Bronchial epithelial cell (primary cell): ENCODE data around the gene NTM. TPM values are rescaled to one million over a fixed set of nuclear protein-coding genes. Genes with fewer than 3 reads are reported as not detected.
A peak's percentile ranks its signal among the peaks of the same experiment; 100 is the strongest.
"Not testable (repeated sequence)": the region's sequence is repeated elsewhere in the genome, so short reads cannot be mapped to it uniquely, and the experiment has no call there.

ENCODE experiments used
- DNase-seq: peaks from one replicate; pipeline ENCODE4 v3.0.0-alpha.2; 2010; ENCODE audit warnings: low read depth
- FAIRE-seq: peaks from 2 replicates; lab custom pipeline; 2011; peaks lifted over from hg19 to GRCh38; lab: Jason Lieb, UNC
- H3K27me3 ChIP-seq: 2 replicates; pipeline ENCODE4 v1.5.1; 2011; ENCODE audit warnings: low read length; ENCODE audit not compliant: control insufficient read depth, insufficient read depth
- H3K36me3 ChIP-seq: 2 replicates; pipeline ENCODE4 v1.5.1; 2011; ENCODE audit warnings: low read length; ENCODE audit not compliant: control insufficient read depth, insufficient read depth
- H3K4me3 ChIP-seq: 2 replicates; pipeline ENCODE4 v1.5.1; 2011; ENCODE audit warnings: mild to moderate bottlenecking, low read depth, low read length, control low read depth
- total RNA-seq: library from RNA; depleted of rRNA; stranded (reverse); fragments of >200 nt; gene quantifications from 2 replicates; pipeline ENCODE4 v1.2.1, GENCODE V29; 2014
- TF ChIP-seq, protein P1 (sequence below): IDR thresholded peaks from 2 replicates; pipeline ENCODE4 v1.5.1; 2011; ENCODE audit warnings: mild to moderate bottlenecking, moderate library complexity, low read length, control low read depth, inconsistent platforms; ENCODE audit not compliant: insufficient read depth, severe bottlenecking

The NTM gene
- total RNA-seq, 1 donor from 2014 or later = 4.2 TPM

DNA sequence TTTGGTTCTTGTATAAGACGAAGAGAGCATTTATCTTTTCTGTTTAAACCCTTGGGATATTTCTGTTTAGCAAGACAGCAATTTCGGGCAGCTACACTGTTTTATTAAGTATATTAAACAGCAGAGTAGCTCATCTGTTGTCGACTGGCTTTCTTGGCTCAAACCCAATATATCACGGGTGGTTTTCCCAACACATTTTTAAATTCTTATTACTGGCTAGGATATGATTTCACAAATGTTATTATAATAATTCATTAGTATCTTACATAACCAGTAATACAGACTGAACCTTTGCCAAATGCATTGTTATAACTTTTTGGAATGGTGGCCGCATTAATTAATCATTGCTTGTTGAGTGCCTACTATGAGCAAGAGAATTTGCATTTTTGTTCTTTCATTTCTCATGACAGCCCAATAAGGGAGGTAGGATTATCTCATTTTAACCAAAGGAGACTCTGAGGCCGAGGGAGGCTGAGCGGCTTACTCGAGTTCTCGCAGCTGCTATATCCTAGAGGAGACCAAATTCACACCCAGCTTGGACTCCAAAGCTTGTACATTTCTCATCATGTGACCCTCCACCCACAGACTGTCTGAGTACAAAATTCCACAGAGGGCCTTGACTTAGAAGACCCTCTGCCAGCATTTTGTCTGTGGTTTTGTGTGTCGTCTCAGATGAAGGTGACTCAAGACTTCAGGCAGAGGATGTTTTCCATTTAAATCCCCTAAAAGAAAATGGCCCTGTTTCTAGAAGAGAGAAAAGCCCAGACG, 304.9 kb downstream of the NTM start:
- no peak for FAIRE-seq
- H3K4me3 ChIP-seq = no peak overlapping the region
- no peaks in the 10 kb centered on the region for H3K36me3 ChIP-seq
- H3K27me3 ChIP-seq = no peaks in the 10 kb centered on the region
- TF ChIP-seq, protein P1, sequence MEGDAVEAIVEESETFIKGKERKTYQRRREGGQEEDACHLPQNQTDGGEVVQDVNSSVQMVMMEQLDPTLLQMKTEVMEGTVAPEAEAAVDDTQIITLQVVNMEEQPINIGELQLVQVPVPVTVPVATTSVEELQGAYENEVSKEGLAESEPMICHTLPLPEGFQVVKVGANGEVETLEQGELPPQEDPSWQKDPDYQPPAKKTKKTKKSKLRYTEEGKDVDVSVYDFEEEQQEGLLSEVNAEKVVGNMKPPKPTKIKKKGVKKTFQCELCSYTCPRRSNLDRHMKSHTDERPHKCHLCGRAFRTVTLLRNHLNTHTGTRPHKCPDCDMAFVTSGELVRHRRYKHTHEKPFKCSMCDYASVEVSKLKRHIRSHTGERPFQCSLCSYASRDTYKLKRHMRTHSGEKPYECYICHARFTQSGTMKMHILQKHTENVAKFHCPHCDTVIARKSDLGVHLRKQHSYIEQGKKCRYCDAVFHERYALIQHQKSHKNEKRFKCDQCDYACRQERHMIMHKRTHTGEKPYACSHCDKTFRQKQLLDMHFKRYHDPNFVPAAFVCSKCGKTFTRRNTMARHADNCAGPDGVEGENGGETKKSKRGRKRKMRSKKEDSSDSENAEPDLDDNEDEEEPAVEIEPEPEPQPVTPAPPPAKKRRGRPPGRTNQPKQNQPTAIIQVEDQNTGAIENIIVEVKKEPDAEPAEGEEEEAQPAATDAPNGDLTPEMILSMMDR = no peak
- no peak for DNase-seq

DNA sequence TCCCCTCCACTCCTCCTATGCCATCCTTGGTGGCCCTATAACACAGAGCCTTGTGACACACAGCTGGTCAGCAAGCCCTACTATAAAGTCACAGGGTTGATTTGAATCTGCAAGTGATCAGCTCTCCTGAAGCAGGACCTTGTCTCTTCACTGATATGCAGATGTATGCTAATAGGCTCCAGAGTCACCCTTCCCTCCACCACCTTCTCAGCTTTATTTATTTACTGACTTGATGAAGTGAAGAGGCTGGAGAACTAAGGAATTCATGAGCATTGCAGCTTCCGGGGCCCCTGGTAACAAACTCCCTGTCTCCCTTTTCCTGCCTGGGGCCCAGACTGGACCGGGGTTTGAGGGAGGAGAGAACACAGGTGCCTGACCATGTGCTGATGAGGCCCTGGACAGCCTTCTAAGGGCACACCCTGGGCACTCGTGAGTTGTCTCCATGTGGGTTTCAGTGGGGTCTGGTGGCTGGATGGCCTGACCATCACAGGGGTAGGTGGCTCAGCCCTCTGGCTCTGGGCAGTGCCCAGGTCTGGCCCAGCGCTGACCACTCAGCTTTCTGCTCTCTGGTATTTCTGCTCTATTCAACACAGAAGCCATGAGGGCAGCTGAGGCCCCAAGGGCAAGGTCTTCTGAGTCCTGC, 307.5 kb downstream of the NTM start:
- no peaks in the 10 kb centered on the region for H3K36me3 ChIP-seq
- DNase-seq (no peak), FAIRE-seq (no peak)
- TF ChIP-seq, protein P1 = no peak
- no peak overlapping the region for H3K4me3 ChIP-seq
- H3K27me3 ChIP-seq = no peaks in the 10 kb centered on the region

DNA sequence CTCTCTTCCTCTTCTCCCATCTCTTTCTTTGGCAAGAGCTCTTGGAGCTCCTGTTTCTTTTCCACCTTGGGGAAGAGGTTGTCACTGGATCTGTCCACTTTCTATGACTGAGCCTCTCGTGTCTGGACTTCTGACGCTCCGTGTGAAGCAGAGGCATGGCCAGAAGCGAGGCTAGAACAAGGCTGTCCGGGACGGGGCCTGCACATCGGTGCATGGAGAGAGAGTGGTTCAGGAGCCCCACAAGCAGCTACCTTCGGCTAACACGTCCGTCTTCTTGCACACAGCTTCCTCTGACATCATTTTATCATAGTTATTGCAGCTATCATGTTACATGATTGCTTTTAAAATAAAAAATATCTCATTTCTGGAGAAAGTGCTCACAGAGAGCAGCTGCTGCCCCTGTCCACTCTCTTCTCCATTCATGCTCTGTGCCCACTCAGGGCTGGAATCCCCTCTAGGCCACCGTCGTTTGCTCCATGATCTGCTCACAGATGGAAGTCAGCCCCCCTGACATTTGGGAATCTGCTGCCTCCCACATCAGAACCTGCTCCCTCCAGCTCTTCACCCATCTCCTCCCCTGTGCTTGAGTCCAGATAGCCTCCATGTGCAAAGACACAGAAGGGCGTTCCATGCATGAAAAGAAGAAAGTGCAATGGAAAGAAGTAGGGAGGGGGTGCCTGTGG, 308.4 kb downstream of the NTM start:
- DNase-seq (no peak), FAIRE-seq (no peak)
- Histone ChIP-seq H3K4me3 (no peak overlapping the region), H3K27me3 (no peaks in the 10 kb centered on the region), H3K36me3 (no peaks in the 10 kb centered on the region)
- TF ChIP-seq, protein P1 = no peak

DNA sequence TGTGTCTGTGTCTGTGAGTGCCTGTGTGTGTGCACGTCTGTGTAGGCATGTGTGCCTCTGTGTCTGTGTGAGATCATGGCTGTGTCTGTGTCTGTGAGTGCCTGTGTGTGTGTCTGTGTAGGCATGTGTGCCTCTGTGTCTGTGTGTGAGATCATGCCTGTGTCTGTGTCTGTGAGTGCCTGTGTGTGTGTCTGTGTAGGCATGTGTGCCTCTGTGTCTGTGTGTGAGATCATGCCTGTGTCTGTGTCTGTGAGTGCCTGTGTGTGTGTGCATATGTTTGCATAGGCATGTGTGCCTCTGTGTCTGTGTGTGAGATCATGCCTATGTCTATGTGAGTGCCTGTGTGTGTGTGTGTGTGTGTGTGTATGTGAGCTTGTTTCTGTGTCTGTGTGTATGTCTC, 310.0 kb downstream of the NTM start:
- not testable (repeated sequence) for DNase-seq, H3K36me3 ChIP-seq, H3K4me3 ChIP-seq, H3K27me3 ChIP-seq
- FAIRE-seq = peak; percentile 100

DNA sequence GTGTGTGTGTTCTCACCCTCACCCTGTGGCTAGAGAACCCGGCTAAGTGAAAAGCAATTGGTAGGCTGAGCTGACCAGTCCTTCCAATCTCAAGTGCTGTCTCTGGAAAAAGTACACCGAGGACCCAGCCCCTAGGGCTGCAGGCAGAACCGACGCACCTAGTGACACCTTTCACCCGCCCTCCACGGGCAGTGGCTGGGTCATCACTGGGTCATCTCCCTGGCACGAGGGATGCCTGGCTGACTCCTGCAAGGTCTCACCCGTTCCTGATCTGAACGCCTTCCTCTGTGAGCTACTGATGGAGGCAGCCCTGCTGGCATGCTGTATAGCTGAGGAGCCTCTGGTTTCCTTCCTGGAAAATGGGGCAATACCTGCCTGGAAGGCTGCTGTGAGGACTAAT, 311.5 kb downstream of the NTM start:
- H3K27me3 ChIP-seq = no peaks in the 10 kb centered on the region
- no peak overlapping the region for H3K4me3 ChIP-seq
- TF ChIP-seq, protein P1 = no peak
- H3K36me3 ChIP-seq = no peaks in the 10 kb centered on the region
- DNase-seq (no peak), FAIRE-seq (no peak)

DNA sequence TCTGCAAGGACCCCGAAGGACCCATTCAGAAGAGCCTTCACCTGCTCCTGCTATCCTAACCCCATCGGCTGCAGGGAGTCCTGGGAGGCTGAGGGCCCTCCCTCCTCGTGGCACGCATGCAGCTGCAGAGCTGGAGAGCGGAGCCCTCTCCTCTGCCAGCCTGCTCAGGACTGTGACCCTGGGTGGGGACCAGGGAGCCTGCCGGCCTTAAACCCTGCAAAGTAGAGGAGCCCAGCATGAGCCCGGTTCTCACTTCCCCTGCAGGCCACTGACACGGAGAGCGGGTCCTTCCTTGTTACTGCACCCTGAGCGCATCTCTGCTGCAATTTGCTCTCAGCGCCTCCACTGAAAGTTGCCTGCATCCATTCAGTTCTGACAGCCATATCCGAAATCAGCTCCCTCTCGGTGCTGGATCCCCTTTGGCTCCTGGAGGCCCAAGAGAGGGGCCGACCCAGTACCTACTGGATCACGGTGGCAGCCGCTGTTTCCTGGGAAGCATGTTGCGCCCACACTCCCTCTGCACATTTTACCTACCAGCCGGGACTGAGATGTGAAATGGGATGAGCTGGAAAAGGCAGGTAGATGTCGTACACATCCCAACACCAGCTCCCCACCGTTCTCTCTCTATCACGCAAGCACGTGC, 312.1 kb downstream of the NTM start:
- DNase-seq = no peak
- no peak for FAIRE-seq

More for the DNA sequence above, 312.1 kb downstream of the NTM start:
- Histone ChIP-seq H3K27me3 (no peaks in the 10 kb centered on the region), H3K36me3 (no peaks in the 10 kb centered on the region), H3K4me3 (no peak overlapping the region)
- TF ChIP-seq, protein P1 = no peak
